ENCODE measurements around the gene BDH1.

GRCh38 chr3:197465197-197465995 lies 90.4 kb downstream of the BDH1 start:
- TF ChIP-seq RAD21 (conservative IDR thresholded peaks at IDR 0.05) (no peak), POLR2AphosphoS5 (IDR thresholded peaks at IDR 0.05) (no peak), TAF1 (IDR thresholded peaks at IDR 0.05; ENCODE audit: low read depth) (no peak)
- TF ChIP-seq, protein P1, sequence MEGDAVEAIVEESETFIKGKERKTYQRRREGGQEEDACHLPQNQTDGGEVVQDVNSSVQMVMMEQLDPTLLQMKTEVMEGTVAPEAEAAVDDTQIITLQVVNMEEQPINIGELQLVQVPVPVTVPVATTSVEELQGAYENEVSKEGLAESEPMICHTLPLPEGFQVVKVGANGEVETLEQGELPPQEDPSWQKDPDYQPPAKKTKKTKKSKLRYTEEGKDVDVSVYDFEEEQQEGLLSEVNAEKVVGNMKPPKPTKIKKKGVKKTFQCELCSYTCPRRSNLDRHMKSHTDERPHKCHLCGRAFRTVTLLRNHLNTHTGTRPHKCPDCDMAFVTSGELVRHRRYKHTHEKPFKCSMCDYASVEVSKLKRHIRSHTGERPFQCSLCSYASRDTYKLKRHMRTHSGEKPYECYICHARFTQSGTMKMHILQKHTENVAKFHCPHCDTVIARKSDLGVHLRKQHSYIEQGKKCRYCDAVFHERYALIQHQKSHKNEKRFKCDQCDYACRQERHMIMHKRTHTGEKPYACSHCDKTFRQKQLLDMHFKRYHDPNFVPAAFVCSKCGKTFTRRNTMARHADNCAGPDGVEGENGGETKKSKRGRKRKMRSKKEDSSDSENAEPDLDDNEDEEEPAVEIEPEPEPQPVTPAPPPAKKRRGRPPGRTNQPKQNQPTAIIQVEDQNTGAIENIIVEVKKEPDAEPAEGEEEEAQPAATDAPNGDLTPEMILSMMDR (IDR thresholded peaks at IDR 0.05; ENCODE audit: poor library complexity, severe bottlenecking), result no peak
- TF ChIP-seq, protein P2, sequence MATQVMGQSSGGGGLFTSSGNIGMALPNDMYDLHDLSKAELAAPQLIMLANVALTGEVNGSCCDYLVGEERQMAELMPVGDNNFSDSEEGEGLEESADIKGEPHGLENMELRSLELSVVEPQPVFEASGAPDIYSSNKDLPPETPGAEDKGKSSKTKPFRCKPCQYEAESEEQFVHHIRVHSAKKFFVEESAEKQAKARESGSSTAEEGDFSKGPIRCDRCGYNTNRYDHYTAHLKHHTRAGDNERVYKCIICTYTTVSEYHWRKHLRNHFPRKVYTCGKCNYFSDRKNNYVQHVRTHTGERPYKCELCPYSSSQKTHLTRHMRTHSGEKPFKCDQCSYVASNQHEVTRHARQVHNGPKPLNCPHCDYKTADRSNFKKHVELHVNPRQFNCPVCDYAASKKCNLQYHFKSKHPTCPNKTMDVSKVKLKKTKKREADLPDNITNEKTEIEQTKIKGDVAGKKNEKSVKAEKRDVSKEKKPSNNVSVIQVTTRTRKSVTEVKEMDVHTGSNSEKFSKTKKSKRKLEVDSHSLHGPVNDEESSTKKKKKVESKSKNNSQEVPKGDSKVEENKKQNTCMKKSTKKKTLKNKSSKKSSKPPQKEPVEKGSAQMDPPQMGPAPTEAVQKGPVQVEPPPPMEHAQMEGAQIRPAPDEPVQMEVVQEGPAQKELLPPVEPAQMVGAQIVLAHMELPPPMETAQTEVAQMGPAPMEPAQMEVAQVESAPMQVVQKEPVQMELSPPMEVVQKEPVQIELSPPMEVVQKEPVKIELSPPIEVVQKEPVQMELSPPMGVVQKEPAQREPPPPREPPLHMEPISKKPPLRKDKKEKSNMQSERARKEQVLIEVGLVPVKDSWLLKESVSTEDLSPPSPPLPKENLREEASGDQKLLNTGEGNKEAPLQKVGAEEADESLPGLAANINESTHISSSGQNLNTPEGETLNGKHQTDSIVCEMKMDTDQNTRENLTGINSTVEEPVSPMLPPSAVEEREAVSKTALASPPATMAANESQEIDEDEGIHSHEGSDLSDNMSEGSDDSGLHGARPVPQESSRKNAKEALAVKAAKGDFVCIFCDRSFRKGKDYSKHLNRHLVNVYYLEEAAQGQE (IDR thresholded peaks at IDR 0.05; ENCODE audit: borderline replicate concordance), result no peak
